RWPE2 (cell line): ENCODE data around the gene SMAD6.

Experiments
- ATAC-seq: fragments of 200-7000 bp; cut with Tn5 transposase; 3 replicates; pipeline ENCODE4 v1.9.1; 2021; ENCODE audit warnings: low read depth
- DNase-seq: peaks from one replicate; pipeline ENCODE4 v3.0.0-alpha.2; 2020; ENCODE audit warnings: low spot score
- H3K27ac ChIP-seq: fragments of 450-650 bp; 2 replicates; pipeline ENCODE4 v1.5.1; 2017; ENCODE audit warnings: mild to moderate bottlenecking; ENCODE audit not compliant: poor library complexity, severe bottlenecking
- H3K27me3 ChIP-seq: fragments of 250-450 bp; sonication (Bioruptor Pico); 2 replicates; pipeline ENCODE4 v1.5.1; 2021; ENCODE audit warnings: mild to moderate bottlenecking, moderate library complexity; ENCODE audit not compliant: insufficient read depth, poor library complexity, severe bottlenecking
- H3K36me3 ChIP-seq: fragments of 250-450 bp; sonication (Bioruptor Pico); 2 replicates; pipeline ENCODE4 v1.5.1; 2020; ENCODE audit warnings: low read depth, mild to moderate bottlenecking, moderate library complexity
- H3K4me1 ChIP-seq: fragments of 250-450 bp; sonication (Bioruptor Pico); 2 replicates; pipeline ENCODE4 v1.5.1; 2021; ENCODE audit warnings: mild to moderate bottlenecking, moderate library complexity; ENCODE audit not compliant: insufficient read depth, poor library complexity, severe bottlenecking
- H3K4me3 ChIP-seq: fragments of 250-450 bp; sonication (Bioruptor Pico); 2 replicates; pipeline ENCODE4 v1.5.1; 2021; ENCODE audit warnings: mild to moderate bottlenecking, moderate library complexity; ENCODE audit not compliant: severe bottlenecking
- H3K9me3 ChIP-seq: fragments of 250-450 bp; sonication (Bioruptor Pico); 2 replicates; pipeline ENCODE4 v1.5.1; 2021; ENCODE audit warnings: mild to moderate bottlenecking, moderate library complexity; ENCODE audit not compliant: severe bottlenecking
- CTCF ChIP-seq: fragments of 450-650 bp; IDR thresholded peaks from one replicate; pipeline ENCODE4 v1.5.1; 2017; ENCODE audit warnings: mild to moderate bottlenecking, moderate library complexity; ENCODE audit not compliant: poor library complexity, severe bottlenecking

The SMAD6 gene

GRCh38 chr15:66824424-66824823 is 122.4 kb downstream of the SMAD6 start:
- peak; percentile 14 for DNase-seq
- Histone ChIP-seq H3K4me3 (no peak overlapping the region), H3K9me3 (no peaks in the 10 kb centered on the region), H3K27ac (no peak overlapping the region), H3K27me3 (no peaks in the 10 kb centered on the region), H3K36me3 (no peaks in the 10 kb centered on the region), H3K4me1 (no peaks in the 10 kb centered on the region)
- TF ChIP-seq CTCF = no peak
- ATAC-seq = no peak

GRCh38 chr15:66825139-66825538 is 123.1 kb downstream of the SMAD6 start:
- Histone ChIP-seq H3K9me3 (no peaks in the 10 kb centered on the region), H3K36me3 (no peaks in the 10 kb centered on the region)
- no peak for ATAC-seq

GRCh38 chr15:66825731-66826130 is 123.7 kb downstream of the SMAD6 start:
- no peak overlapping the region for H3K27ac ChIP-seq
- H3K36me3 ChIP-seq = no peaks in the 10 kb centered on the region
- ATAC-seq (no peak), DNase-seq (peak; percentile 55)
- no peaks in the 10 kb centered on the region for H3K27me3 ChIP-seq
- peaks cover 9% of the 10 kb centered on the region for H3K4me1 ChIP-seq
- no peak for TF ChIP-seq CTCF
- H3K4me3 ChIP-seq = no peak overlapping the region
- no peaks in the 10 kb centered on the region for H3K9me3 ChIP-seq

More at GRCh38 chr15:66825139-66825538, 123.1 kb downstream of the SMAD6 start:
- no peak overlapping the region for H3K4me3 ChIP-seq
- DNase-seq = peak; percentile 34
- H3K27me3 ChIP-seq = no peaks in the 10 kb centered on the region
- peaks cover 3% of the 10 kb centered on the region for H3K4me1 ChIP-seq
- H3K27ac ChIP-seq = no peak overlapping the region
- TF ChIP-seq CTCF = no peak

- Histone ChIP-seq H3K4me3 (no peak overlapping the region), H3K27me3 (no peaks in the 10 kb centered on the region), H3K27ac (no peak overlapping the region), H3K4me1 (peaks cover 9% of the 10 kb centered on the region), H3K9me3 (no peaks in the 10 kb centered on the region), H3K36me3 (no peaks in the 10 kb centered on the region)
- ATAC-seq (no peak), DNase-seq (peak; percentile 26)
- TF ChIP-seq CTCF = no peak
Observed at GRCh38 chr15:66826507-66826906, 124.5 kb downstream of the SMAD6 start.

- ATAC-seq = no peak
- TF ChIP-seq CTCF = no peak
- no peaks in the 10 kb centered on the region for H3K36me3 ChIP-seq
- H3K27me3 ChIP-seq = no peaks in the 10 kb centered on the region
- no peak overlapping the region for H3K4me3 ChIP-seq
- H3K27ac ChIP-seq = no peak overlapping the region
- no peaks in the 10 kb centered on the region for H3K9me3 ChIP-seq
- DNase-seq = peak; percentile 43
- peaks cover 9% of the 10 kb centered on the region for H3K4me1 ChIP-seq
Observed at GRCh38 chr15:66827039-66827697, 125.1 kb downstream of the SMAD6 start.
